B cell (primary cell): ENCODE data around the gene PERCC1.

Source experiments
- CTCF ChIP-seq: fragments of 200-600 bp; IDR thresholded peaks from one replicate; pipeline ENCODE4 v1.8.0; 2022; ENCODE audit warnings: antibody characterized with exemption, mild to moderate bottlenecking
- EZH2 ChIP-seq: IDR thresholded peaks from 2 replicates; pipeline ENCODE4 v1.6.1; 2012; ENCODE audit warnings: borderline replicate concordance, low read depth, mild to moderate bottlenecking, moderate library complexity, low read length; ENCODE audit not compliant: insufficient read depth, poor library complexity, severe bottlenecking

GRCh38 chr16:1408171-1408837 lies 22.6 kb upstream of the PERCC1 start:
- no peak for TF ChIP-seq CTCF
- TF ChIP-seq EZH2, result no peak
